Measurements from ENCODE around the gene FSIP1.

GRCh38 chr15:39709941-39710340, 72.7 kb downstream of the FSIP1 start:
- TF ChIP-seq EZH2 (IDR thresholded peaks at IDR 0.05; ENCODE audit: borderline replicate concordance, low read length) = no peak
- no peak for TF ChIP-seq CTCF (conservative IDR thresholded peaks at IDR 0.05 in 1 of 2, IDR thresholded peaks at IDR 0.05 in 1 of 2; ENCODE audit: extremely low read depth in 1 of 2, insufficient read depth in 1 of 2, low read depth in 1 of 2, low read length in 2 of 2)

Measured in mammary epithelial cell (primary cell).